Hematopoietic multipotent progenitor cell treated with erythropoietin and hydrocortisone succinate and interleukin-3 and kit ligand, for 17 days (in vitro differentiated cells): ENCODE data around the gene LRR1.
A peak's percentile ranks its signal among the peaks of the same experiment; 100 is the strongest.

Source experiments
- DNase-seq: peaks from one replicate; pipeline ENCODE4 v3.0.0-alpha.2; 2015; ENCODE audit warnings: low spot score

Gene LRR1, protein sequence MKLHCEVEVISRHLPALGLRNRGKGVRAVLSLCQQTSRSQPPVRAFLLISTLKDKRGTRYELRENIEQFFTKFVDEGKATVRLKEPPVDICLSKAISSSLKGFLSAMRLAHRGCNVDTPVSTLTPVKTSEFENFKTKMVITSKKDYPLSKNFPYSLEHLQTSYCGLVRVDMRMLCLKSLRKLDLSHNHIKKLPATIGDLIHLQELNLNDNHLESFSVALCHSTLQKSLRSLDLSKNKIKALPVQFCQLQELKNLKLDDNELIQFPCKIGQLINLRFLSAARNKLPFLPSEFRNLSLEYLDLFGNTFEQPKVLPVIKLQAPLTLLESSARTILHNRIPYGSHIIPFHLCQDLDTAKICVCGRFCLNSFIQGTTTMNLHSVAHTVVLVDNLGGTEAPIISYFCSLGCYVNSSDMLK

DNA sequence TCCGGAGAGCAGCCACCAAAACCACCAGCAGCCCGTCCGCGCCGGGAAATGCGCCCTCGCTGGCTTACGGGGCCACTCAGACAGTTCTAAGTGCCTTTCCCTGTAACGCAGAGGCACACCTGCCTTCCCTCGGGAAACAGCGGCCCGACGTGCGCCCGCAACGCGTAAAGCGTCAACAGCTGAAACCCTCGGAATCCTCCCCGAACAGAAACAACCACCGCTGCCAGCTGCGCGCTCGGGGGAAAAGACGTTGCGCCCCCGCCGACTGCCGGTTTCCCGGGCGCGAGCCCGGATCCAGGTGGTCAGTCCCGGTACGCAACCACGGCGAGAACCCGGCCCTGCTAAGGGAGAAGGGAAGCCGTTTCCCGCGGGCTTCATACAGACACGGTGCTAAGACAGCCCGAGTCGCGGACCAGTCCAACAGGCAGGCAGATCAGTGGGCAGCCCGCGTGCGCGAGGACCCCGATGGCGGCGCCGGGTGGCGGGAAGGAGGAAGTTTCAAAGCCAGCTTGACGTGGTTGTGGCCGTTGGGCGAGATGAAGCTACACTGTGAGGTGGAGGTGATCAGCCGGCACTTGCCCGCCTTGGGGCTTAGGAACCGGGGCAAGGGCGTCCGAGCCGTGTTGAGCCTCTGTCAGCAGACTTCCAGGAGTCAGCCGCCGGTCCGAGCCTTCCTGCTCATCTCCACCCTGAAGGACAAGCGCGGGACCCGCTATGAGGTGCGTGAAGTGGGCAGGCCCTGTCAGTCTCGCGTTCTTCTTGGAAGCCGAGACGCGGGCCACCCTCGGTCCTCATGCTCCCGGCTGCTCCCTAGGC, at the start of gene LRR1:
TSS of gene LRR1 (plus strand) at position 456 of the 816 bp plus-strand sequence. CDS start at position 537, 81 bp downstream.
- DNase-seq, result peak; percentile 86

DNA sequence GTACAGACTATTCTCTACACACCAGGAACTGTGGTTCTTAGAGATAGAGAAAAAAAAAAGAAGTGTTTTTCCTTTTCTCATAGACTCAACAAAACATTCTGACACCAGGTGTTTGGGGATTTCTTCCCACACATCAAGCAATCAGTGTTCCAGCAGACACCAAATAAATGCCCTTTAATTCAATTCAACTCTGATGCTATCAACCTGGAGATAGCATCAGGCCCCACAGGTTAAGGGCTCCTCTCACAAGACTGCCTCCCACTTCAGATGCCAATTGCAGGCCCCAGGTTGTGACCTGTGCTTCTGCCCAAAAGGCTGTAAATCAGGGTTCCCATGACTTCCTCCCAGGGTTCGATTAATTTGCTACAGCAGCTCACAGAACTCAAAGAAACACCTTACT, 49.3 kb upstream of the LRR1 start:
- DNase-seq, result no peak

DNA sequence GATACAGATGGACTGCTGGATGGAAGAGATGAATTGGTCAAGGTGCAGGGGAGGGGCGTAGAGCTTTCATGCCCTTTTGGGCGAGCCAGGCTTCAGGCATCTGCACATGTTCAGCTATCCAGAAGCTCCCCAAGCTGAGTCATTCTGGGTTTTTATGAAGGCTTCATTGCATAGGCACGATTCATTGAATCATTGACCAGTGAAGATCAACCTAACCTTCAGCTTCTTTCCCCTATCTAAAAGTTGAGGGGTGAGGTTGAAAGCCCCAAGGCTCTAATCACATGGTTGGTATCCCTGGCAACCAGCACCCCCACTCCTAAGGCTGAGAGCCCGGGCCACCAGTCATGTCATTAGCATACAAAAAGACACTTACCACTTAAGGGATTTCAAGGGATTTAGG, 48.9 kb upstream of the LRR1 start:
- DNase-seq, result no peak

DNA sequence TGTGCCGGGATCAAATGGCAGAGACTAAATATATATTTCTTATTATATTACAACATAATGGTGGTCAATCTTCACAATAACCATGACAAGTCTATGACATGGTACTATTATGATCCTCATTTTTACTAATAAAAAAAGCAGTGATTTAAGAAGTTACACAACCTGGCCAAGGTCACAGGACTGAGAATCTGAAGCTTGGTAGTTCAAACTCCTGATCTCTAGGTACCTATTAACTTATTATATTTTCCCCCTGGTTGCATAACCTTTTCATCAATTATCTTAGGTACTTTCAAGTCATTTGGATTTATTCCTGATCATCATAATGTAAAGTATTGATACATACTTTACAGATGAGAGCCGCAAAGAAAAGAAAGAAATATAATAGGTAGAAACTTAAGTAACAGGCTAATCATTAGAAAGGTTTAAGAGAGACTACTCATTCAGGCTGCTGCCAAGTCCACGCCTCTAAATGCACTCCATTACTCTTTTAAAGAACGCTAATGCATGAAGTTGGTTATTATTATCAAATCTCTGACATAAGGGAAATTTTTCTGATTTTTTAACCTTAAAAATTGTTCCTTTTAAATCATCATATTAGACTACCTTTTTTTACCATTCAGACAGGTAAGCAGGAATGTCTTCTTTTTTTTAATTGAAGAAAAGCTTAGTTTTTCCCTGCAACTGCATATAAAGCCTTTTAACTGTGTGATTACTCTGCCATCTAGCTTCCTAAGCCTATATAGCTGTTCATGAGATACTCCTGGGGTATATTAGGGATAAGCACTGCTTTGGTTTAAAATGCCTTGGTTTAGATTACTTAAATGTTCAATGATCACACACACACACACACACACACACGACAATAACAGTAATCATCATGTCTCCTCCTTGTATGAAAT, 48.2 kb upstream of the LRR1 start:
- no peak for DNase-seq

DNA sequence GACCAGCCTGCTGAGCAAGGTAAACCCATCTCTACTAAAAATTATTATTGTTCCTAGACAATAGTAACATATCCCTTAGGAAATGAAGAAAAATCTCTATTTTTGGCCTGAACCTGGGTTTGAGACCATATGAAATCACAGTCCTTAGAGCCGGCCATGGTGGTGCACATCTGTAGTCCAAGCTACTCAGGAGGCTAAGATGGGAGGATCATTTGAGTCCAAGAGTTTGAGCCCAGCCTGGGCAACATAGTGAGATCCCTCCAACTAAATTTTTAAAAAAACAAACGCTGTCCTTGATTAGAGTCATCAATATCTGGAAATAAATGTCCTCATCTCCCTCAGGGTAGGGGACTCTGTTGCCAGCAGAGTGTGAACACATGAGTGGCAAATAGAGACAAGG, 47.2 kb upstream of the LRR1 start:
- DNase-seq, result no peak

DNA sequence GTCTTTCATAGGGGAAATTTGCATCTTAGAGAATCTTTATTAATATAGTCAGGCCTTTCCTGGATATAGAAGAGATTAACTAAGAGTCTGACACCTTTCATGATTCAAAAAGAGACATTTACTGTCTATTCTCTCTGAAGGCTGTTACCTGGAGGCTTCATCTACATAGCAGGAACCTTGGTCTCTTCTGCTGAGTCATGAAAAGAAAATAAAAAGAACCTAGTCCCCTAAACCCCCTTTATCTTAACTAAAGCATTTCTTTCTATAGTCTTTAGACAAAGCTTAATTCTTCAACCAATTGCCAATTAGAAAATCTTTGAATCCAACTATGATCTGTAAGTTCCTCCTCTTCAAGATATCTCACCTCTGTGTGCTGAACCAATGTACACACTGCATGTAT, 45.6 kb upstream of the LRR1 start:
- DNase-seq, result no peak

DNA sequence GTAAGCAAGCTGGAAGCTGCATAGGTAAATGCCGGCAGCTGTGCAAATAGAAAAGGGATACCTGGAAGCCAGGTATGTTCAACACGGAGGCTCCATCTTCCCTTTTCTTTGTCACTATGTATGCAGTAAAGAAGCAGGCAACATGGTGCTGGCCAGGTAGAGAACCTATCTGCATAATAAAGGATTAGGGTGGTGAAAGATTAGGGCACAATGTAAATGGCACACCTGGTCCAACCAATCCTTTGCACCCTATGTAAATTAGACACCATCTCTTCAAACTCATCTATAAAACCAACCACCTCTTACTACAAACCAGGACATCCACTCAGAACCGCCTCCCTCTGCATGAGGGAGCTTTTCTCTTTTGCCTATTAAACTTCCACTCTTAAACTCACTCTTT, 44.8 kb upstream of the LRR1 start:
- DNase-seq, result no peak

DNA sequence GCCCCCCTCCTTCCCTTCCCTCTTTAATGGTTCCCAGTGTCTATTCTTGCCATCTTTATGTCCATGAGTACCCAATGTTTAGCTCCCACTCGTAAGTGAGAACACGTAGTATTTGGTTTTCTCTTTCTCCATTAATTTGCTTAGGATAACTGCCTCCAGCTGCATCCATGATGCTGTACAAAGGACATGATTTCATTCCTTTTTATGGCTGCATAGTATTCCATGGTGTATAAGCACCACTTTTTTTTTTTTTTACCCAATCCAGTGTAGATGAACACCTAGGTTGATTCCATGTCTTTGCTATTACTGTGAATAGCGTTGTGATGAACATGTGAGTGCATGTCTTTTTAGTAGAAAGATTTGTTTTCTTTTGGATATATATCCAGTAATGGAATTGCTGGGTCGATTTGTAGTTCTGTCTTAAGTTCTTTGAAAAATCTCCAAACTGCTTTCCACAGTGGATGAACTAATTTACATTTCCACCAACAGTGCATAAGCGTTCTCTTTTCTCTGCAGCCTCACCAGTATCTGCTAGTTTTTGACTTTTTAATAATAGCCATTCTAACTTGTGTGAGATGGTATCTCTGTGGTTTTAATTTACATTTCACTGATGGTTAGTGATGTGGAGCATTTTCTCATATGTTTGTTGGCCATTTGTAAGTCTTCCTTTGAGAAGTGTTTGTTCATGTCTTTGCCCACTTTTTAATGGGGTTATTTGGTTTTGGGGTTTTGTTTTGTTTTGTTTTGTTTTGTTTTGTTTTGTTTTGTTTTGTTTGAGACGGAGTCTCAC, 38.6 kb upstream of the LRR1 start:
- DNase-seq, result no peak

DNA sequence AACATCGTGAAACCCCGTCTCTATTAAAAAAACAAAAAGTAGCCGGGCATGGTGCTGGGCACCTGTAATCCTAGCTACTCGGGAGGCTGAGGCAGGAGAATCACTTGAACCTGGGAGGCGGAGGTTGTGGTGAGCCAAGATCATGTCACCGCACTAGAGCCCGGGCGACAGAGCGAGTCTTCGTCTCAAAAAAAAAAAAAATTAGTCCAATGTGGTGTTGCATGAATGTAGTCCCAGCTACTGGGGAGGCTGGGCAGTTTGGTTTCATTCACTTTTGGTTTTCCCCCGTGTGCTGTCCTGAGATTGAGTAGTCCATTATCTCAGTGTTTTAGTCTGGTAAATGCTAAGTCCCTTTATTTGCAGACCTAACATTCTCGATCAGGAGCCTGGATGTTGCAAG, 32.0 kb upstream of the LRR1 start:
- no peak for DNase-seq

DNA sequence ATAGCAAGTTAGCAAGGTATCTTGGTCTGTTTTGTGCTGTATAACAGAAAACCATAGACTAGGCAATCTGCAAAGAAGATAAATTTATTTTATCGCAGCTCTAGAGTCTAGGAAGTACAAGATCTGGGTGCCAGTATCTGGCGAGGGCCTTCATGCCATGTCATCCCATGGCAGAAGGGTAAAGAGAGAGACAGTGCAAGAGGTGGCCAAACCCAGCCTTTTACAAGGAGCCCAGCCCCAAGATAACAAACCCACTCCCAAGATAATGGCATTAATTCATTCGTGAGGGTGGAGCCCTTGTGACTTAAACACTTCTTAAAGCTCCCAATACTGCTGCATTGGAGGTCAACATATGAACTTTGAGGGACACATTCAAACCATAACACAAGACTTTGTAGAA, 29.5 kb upstream of the LRR1 start:
- DNase-seq, result no peak

DNA sequence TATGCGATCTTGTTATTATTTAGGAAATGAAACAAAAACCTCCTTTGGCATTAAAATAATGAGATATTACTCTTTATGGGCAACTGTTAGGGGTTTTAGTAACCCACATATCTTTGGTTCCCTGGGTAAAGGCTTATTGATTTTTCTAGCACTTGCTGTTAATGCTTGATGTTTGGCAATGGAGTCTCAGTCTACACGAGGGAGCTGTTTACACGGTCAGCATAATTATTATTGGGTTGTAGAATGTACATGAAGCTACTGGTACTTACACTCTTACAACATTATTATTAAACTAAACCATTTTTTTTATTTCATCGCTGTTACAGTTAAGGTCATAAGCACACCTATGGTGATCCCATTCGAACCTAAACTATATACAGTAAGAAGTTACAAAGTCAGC, 24.7 kb upstream of the LRR1 start:
- no peak for DNase-seq

DNA sequence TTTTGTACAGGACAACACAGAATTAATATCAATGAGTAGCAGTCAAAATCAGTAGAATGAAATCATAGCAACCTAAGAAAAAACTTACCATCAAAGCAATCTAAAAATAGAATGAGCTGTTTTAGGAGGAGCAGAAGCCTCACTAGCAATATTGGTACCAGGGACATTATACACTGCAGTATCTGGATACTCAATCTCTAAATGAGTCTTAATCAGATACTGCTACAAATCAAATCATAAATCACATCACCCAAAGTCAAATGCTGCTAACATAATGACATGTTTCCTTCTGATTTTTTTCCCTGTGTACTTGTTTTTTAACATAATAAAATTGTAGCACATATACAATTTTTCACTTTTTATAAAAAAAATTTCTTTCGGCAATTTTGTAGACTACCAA, 20.6 kb upstream of the LRR1 start:
- no peak for DNase-seq

DNA sequence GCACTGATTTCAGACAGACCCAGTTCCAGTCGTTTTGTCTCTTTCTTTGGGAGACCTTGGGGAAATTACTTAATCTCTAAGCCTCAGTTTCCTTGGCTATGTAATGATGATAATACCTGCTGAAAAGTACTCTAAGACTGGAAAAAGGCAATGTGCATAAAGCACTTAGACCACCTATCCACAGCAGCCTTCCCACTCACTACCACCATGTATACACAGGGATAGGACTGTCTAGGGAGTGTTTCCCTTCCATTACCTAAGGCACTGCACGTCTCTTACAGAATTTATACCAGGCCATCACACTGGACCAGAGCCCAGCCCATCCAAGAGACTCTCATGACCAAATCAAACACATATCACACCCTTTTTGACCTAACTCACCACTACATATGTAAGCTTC, 18.9 kb upstream of the LRR1 start:
- DNase-seq, result no peak

DNA sequence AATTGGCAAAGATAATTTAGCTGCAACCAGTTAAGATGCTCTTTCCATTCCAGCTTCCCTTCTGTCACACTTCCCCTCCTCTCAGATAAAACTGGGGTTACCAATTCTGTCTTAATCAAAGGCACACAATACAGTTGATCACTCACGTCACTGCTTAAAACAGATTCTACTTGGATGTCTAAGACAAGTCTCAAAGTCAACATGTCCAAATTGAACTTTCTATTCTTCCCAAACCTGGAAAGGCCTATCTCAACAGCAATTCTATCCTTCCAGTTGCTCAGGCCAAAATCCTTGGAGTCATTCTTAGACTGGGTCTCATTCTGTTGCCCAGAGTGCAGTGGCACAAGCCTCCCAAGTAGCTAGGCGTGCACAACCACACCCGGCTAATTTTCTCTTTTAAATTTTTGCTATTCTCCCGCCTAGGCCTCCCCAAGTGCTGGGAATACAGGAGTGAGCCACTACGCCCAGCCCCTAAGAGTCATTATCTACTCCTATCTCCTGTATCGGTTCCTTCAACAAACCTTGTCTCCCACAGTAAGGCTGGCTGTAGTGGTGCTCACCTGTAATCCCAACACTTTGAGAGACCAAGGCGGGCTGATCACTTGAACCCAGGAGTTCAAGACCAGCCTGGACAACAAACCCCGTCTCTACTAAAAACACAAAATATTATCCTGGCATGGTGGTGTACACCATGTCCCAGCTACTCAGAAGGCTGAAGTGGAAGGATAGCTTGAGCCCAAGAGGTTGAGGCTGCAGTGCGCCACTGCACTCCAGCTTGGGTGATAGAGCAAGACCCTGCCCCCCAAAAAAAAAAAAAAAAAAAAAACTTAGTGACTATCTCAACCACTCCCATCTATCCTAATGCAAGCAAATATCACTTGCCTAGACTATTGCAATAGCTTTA, 17.3 kb upstream of the LRR1 start:
- no peak for DNase-seq

DNA sequence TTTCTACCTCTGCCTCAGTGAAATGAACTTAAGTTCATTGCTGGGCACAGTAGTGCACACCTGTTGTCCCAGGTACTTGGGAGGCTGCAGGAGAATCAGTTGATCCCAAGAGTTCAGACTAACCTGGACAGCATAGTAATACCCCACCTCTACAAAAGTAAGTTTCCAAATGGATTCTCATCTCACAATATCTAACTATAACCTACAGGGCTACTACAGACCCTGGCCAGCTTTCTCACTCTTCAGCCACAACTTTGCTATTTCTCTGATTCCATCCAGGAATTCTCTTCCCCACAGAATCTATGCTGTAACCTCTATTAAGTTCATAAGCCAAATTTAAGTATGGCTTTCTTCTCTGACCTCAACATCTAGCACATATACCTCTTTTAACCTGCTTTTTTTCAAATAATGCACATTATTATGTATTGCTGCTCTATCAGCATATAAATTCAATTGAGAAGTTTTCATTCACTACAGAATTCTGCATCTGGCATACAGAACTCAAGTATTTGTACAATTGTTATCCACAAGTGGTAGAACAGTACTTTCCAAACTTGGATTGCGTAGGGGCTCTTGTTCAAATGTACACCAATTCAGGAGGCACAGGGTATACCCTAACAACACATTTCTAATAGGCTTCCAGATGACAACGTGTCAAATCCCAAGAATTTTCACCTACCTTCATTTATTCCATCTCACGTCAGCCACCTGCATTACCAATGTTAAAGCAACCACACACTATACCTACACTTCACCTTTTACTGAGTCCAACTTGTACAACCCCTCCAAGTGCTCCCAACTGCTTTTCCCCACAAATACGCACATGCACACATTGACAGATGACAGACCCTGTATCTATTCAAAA, 16.4 kb upstream of the LRR1 start:
- DNase-seq, result no peak

DNA sequence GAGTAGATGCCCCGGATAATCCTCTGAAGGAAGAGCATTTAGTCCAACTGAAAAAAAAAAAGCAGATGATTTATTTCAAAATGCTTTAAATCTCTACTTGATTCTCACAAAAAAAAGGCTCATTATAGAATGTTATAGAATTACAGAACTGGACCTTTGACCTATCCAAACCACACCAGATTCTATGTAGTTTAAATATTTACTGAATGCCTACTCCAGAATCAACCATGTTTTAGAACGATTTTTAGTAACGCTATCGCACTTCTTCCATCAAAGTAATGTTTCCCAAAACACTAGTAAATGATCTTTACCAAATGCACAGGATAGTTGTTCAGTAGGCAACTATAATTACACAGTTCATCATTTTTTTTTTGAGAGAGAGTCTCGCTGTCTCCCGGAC, 15.1 kb upstream of the LRR1 start:
- no peak for DNase-seq

DNA sequence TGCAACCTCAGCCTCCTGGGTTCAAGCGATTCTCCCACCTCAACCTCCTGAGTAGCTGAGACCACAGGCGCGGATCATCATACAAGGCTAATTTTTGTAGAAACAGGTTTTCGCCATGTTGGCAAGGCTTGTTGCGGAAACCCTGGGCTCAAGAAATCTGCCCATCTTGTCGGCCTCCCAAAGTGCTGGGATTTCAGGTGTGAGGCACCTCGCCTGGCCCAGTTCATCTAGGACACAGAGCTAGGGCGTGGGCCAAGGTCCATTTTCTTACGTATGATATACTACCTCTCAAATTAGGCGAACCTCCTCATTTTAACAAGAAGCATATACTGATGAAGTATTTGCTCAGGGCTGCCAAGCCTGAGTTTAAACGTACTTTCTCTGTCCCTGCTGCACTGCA, 14.7 kb upstream of the LRR1 start:
- no peak for DNase-seq

DNA sequence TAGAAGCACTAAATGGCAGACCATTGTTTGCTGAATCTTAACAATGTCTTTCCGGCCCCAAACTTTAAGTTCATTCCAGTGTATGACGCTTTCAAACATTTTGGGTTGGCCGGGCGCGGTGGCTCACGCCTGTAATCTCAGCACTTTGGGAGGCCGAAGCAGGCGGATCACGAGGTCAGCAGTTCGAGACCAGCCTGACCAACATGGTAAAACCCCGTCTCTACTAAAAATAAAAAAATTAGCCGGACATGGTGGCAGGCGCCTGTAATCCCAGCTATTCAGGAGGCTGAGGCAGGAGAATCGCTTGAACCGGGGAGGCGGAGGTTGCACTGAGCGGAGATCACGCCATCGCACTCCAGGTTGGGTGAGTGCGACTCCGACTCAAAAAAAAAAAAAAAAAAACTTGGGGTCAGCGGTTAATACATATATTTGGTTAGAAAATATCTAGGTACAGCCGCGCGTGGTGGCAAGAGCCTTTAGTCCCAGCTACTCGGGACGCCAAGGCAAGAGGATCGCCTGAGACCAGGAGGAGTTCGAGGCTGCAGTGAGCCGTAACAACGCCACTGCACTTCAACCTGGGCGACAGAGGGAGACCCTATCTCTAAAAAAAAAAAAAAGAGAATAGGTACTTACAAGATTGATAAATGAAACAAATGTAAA, 13.6 kb upstream of the LRR1 start:
- peak; percentile 39 for DNase-seq
